ENCODE results near the gene ZNF699.

GRCh38 chr19:9352505-9352904 lies 42.9 kb upstream of the ZNF699 start:
- TF ChIP-seq CTCF (IDR thresholded peaks at IDR 0.05) (no peak), POLR2A (IDR thresholded peaks at IDR 0.05) (no peak), EP300 (IDR thresholded peaks at IDR 0.05) (no peak)
